PC-3 (cell line): ENCODE data around the gene GCKR.

Source experiments
- CTCF ChIP-seq: fragments of 300-600 bp; sonication (generic); conservative IDR thresholded peaks from 2 replicates; pipeline ENCODE4 v1.5.1; 2017; ENCODE audit warnings: antibody characterized with exemption, low read depth, mild to moderate bottlenecking, low read length
- EZH2 ChIP-seq: fragments of 300-600 bp; sonication (generic); IDR thresholded peaks from one replicate; pipeline ENCODE4 v1.6.1; 2017; ENCODE audit warnings: antibody characterized with exemption, mild to moderate bottlenecking, low read length; ENCODE audit not compliant: unreplicated experiment

GRCh38 chr2:27531983-27532382, 35.3 kb downstream of the GCKR start:
- no peak for TF ChIP-seq EZH2
- no peak for TF ChIP-seq CTCF
